Measurements from ENCODE around the gene TTI1.

The TTI1 gene

DNA sequence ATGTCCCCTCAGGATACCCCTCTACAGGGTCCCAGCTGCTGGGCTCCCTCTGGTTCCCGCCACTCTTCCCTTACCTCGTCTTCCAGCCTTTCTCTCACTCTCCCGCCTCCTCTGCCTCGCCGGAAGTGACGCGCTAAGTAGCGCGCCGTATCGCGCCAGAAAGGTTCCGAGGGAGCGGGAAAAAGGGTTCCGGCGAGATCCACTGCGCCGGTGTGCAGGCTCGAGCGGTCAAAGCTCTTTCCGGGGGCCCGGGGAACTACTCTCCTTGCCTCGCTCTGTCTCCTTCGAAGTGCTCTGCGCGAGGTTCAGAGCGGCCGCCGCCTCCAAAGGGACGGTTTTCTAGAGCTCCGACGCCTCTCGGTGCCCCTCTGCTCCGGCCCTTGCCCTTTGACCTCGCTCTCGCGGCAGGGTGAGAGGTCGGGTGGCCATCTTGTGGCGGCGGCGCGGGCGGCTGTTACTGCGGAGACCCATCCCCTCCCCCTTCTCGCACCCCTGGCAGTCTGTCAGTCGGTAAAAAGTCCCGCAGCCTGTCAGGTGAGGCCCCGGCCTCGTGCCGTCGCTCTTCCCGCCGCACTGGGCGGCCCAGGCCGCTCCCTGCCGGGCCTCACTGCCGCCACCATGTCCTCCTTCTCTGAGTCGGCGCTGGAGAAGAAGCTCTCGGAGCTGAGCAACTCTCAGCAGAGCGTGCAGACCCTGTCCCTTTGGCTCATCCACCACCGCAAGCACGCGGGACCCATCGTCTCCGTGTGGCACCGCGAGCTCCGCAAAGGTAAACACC is at the start of gene TTI1, which contains the start of gene RPRD1B:
Gene TTI1 (minus strand): TSS at position 127 of the 778 bp plus-strand sequence. CDS start 19,640 bp downstream, outside the sequence.
Gene RPRD1B (plus strand): TSS at position 417 of the 778 bp plus-strand sequence. CDS start 202 bp downstream, at position 619.
- H3K36me3 ChIP-seq (ENCODE audit: insufficient read depth, low read length), result peaks cover 42% of the 10 kb centered on the region
- peaks cover 99% of the 10 kb centered on the region for H3K79me2 ChIP-seq (ENCODE audit: insufficient read depth, low read length)
- H4K20me1 ChIP-seq (ENCODE audit: insufficient read depth, low read length), result peaks cover 25% of the 10 kb centered on the region; the same call in 1 of the 2 replicates
- no peaks in the 10 kb centered on the region for H3K9me3 ChIP-seq (ENCODE audit: insufficient read depth, low read length, severe bottlenecking)
- ATAC-seq (ENCODE audit: insufficient read depth, low read depth) (peak; percentile 87), DNase-seq (peak; percentile 93)
- H3K4me2 ChIP-seq (ENCODE audit: insufficient read depth, low read length), result peak within 1 kb of the TSS; percentile 94
- H2AFZ ChIP-seq (ENCODE audit: low read depth, low read length), result peak within 1 kb of the TSS; percentile 93
- no peaks in the 10 kb centered on the region for H3K27me3 ChIP-seq (ENCODE audit: insufficient read depth, low read length, poor library complexity)
- peak within 1 kb of the TSS; percentile 98 for H3K27ac ChIP-seq (ENCODE audit: low read length)
- H3K9ac ChIP-seq (ENCODE audit: low read depth, low read length), result peak within 1 kb of the TSS; percentile 88
- H3K4me1 ChIP-seq (ENCODE audit: insufficient read depth, low read length), result peaks cover 71% of the 10 kb centered on the region
- H3K4me3 ChIP-seq (ENCODE audit: low read depth in 1 of 2, low read length in 2 of 2), result peak within 1 kb of the TSS; percentile 89 to 93
- TF ChIP-seq, protein P1, sequence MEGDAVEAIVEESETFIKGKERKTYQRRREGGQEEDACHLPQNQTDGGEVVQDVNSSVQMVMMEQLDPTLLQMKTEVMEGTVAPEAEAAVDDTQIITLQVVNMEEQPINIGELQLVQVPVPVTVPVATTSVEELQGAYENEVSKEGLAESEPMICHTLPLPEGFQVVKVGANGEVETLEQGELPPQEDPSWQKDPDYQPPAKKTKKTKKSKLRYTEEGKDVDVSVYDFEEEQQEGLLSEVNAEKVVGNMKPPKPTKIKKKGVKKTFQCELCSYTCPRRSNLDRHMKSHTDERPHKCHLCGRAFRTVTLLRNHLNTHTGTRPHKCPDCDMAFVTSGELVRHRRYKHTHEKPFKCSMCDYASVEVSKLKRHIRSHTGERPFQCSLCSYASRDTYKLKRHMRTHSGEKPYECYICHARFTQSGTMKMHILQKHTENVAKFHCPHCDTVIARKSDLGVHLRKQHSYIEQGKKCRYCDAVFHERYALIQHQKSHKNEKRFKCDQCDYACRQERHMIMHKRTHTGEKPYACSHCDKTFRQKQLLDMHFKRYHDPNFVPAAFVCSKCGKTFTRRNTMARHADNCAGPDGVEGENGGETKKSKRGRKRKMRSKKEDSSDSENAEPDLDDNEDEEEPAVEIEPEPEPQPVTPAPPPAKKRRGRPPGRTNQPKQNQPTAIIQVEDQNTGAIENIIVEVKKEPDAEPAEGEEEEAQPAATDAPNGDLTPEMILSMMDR (IDR thresholded peaks at IDR 0.05; ENCODE audit: borderline replicate concordance, extremely low read depth, low read length, poor library complexity, severe bottlenecking), result no peak
- no peak for TF ChIP-seq EZH2 (IDR thresholded peaks at IDR 0.05; ENCODE audit: borderline replicate concordance, low read depth, low read length, severe bottlenecking)

- Histone ChIP-seq H3K4me2 (ENCODE audit: insufficient read depth, low read length) (no peak overlapping the region), H3K36me3 (ENCODE audit: insufficient read depth, low read length) (peaks cover 84% of the 10 kb centered on the region), H2AFZ (ENCODE audit: low read depth, low read length) (no peak overlapping the region), H3K27ac (ENCODE audit: low read length) (no peak overlapping the region), H3K4me3 (ENCODE audit: low read depth in 1 of 2, low read length in 2 of 2) (no peak overlapping the region), H3K79me2 (ENCODE audit: insufficient read depth, low read length) (peaks cover 35% of the 10 kb centered on the region), H3K27me3 (ENCODE audit: insufficient read depth, low read length, poor library complexity) (no peaks in the 10 kb centered on the region), H3K4me1 (ENCODE audit: insufficient read depth, low read length) (no peaks in the 10 kb centered on the region), H4K20me1 (ENCODE audit: insufficient read depth, low read length) (peaks cover 21% of the 10 kb centered on the region; the same call in 1 of the 2 replicates), H3K9ac (ENCODE audit: low read depth, low read length) (no peak overlapping the region), H3K9me3 (ENCODE audit: insufficient read depth, low read length, severe bottlenecking) (no peaks in the 10 kb centered on the region)
- TF ChIP-seq, protein P1 (IDR thresholded peaks at IDR 0.05; ENCODE audit: borderline replicate concordance, extremely low read depth, low read length, poor library complexity, severe bottlenecking), result no peak
- TF ChIP-seq EZH2 (IDR thresholded peaks at IDR 0.05; ENCODE audit: borderline replicate concordance, low read depth, low read length, severe bottlenecking), result no peak
- ATAC-seq (ENCODE audit: insufficient read depth, low read depth), result no peak
- DNase-seq, result no peak
These were observed 49.6 kb upstream of the TTI1 start for GRCh38 chr20:38082894-38083293.

- peaks cover 85% of the 10 kb centered on the region for H3K36me3 ChIP-seq (ENCODE audit: insufficient read depth, low read length)
- no peaks in the 10 kb centered on the region for H3K4me1 ChIP-seq (ENCODE audit: insufficient read depth, low read length)
These were observed 48.3 kb upstream of the TTI1 start for GRCh38 chr20:38081575-38081974.

More at GRCh38 chr20:38081575-38081974, 48.3 kb upstream of the TTI1 start:
- H3K27ac ChIP-seq (ENCODE audit: low read length), result no peak overlapping the region
- H3K27me3 ChIP-seq (ENCODE audit: insufficient read depth, low read length, poor library complexity), result no peaks in the 10 kb centered on the region
- no peak overlapping the region for H3K9ac ChIP-seq (ENCODE audit: low read depth, low read length)
- H3K4me3 ChIP-seq (ENCODE audit: low read depth in 1 of 2, low read length in 2 of 2), result no peak overlapping the region
- DNase-seq (no peak), ATAC-seq (ENCODE audit: insufficient read depth, low read depth) (no peak)
- H2AFZ ChIP-seq (ENCODE audit: low read depth, low read length), result no peak overlapping the region
- H3K9me3 ChIP-seq (ENCODE audit: insufficient read depth, low read length, severe bottlenecking), result no peaks in the 10 kb centered on the region
- H3K79me2 ChIP-seq (ENCODE audit: insufficient read depth, low read length), result peaks cover 43% of the 10 kb centered on the region
- TF ChIP-seq, protein P1 (IDR thresholded peaks at IDR 0.05; ENCODE audit: borderline replicate concordance, extremely low read depth, low read length, poor library complexity, severe bottlenecking), result no peak
- TF ChIP-seq EZH2 (IDR thresholded peaks at IDR 0.05; ENCODE audit: borderline replicate concordance, low read depth, low read length, severe bottlenecking), result no peak
- H3K4me2 ChIP-seq (ENCODE audit: insufficient read depth, low read length), result no peak overlapping the region
- peaks cover 26% of the 10 kb centered on the region; the same call in 1 of the 2 replicates for H4K20me1 ChIP-seq (ENCODE audit: insufficient read depth, low read length)
